ENCODE results near the gene AFAP1L2. TPM values are rescaled to one million over a fixed set of nuclear protein-coding genes. Genes with fewer than 3 reads are reported as not detected.

AFAP1L2 gene
- polyA plus RNA-seq, 1 donor from 2014 or later, result 0.88 TPM

GRCh38 chr10:114250716-114251115 is 153.6 kb downstream of the AFAP1L2 start:
- H3K9ac ChIP-seq (ENCODE audit: low read length), result no peak overlapping the region
- no peaks in the 10 kb centered on the region for H3K9me2 ChIP-seq (ENCODE audit: insufficient read depth, low read length)
- no peak overlapping the region for H2AFZ ChIP-seq (ENCODE audit: low read depth, low read length)
- H3F3A ChIP-seq (ENCODE audit: insufficient read depth, low read length, poor library complexity, severe bottlenecking), result no peaks in the 10 kb centered on the region
- H3K36me3 ChIP-seq (ENCODE audit: insufficient read depth, low read length), result no peaks in the 10 kb centered on the region
- H3K79me2 ChIP-seq (replicated peaks; ENCODE audit: insufficient read depth, low read length), result no peaks in the 10 kb centered on the region
- TF ChIP-seq TAF1 (IDR thresholded peaks at IDR 0.05; ENCODE audit: low read depth) (no peak), RAD21 (conservative IDR thresholded peaks at IDR 0.05) (no peak), REST (IDR thresholded peaks at IDR 0.05; ENCODE audit: borderline replicate concordance) (no peak), CTCF (IDR thresholded peaks at IDR 0.05; ENCODE audit: poor library complexity, severe bottlenecking) (no peak), SMC3 (conservative IDR thresholded peaks at IDR 0.05; ENCODE audit: poor library complexity) (no peak), EP300 (conservative IDR thresholded peaks at IDR 0.05; ENCODE audit: poor library complexity, severe bottlenecking) (no peak), MXI1 (conservative IDR thresholded peaks at IDR 0.05; ENCODE audit: poor library complexity, severe bottlenecking) (no peak), POLR2AphosphoS5 (IDR thresholded peaks at IDR 0.05) (no peak), EZH2 (IDR thresholded peaks at IDR 0.05; ENCODE audit: borderline replicate concordance, insufficient read depth, low read length, poor library complexity, severe bottlenecking) (no peak)
- H3K4me2 ChIP-seq (ENCODE audit: low read length), result no peak overlapping the region
- H3K27ac ChIP-seq (ENCODE audit: low read length), result no peak overlapping the region
- no peaks in the 10 kb centered on the region for H3K9me3 ChIP-seq (ENCODE audit: low read length)
- no peak overlapping the region for H3K4me3 ChIP-seq (ENCODE audit: low read length)
- no peaks in the 10 kb centered on the region for H4K20me1 ChIP-seq (ENCODE audit: insufficient read depth)
- H3K27me3 ChIP-seq (ENCODE audit: insufficient read depth, low read depth, low read length), result no peaks in the 10 kb centered on the region

GRCh38 chr10:114250236-114250635 is 154.1 kb downstream of the AFAP1L2 start:
- no peaks in the 10 kb centered on the region for H3K79me2 ChIP-seq (replicated peaks; ENCODE audit: insufficient read depth, low read length)
- no peaks in the 10 kb centered on the region for H4K20me1 ChIP-seq (ENCODE audit: insufficient read depth)
- no peaks in the 10 kb centered on the region for H3K9me3 ChIP-seq (ENCODE audit: low read length)
- no peak overlapping the region for H3K4me2 ChIP-seq (ENCODE audit: low read length)
- no peaks in the 10 kb centered on the region for H3F3A ChIP-seq (ENCODE audit: insufficient read depth, low read length, poor library complexity, severe bottlenecking)
- no peak overlapping the region for H3K4me3 ChIP-seq (ENCODE audit: low read length)
- H3K9ac ChIP-seq (ENCODE audit: low read length), result no peak overlapping the region
- H3K9me2 ChIP-seq (ENCODE audit: insufficient read depth, low read length), result no peaks in the 10 kb centered on the region
- no peaks in the 10 kb centered on the region for H3K27me3 ChIP-seq (ENCODE audit: insufficient read depth, low read depth, low read length)
- H2AFZ ChIP-seq (ENCODE audit: low read depth, low read length), result no peak overlapping the region
- TF ChIP-seq SMC3 (conservative IDR thresholded peaks at IDR 0.05; ENCODE audit: poor library complexity) (no peak), TAF1 (IDR thresholded peaks at IDR 0.05; ENCODE audit: low read depth) (no peak), POLR2AphosphoS5 (IDR thresholded peaks at IDR 0.05) (no peak), MXI1 (conservative IDR thresholded peaks at IDR 0.05; ENCODE audit: poor library complexity, severe bottlenecking) (no peak), CTCF (IDR thresholded peaks at IDR 0.05; ENCODE audit: poor library complexity, severe bottlenecking) (no peak), EZH2 (IDR thresholded peaks at IDR 0.05; ENCODE audit: borderline replicate concordance, insufficient read depth, low read length, poor library complexity, severe bottlenecking) (no peak), REST (IDR thresholded peaks at IDR 0.05; ENCODE audit: borderline replicate concordance) (no peak), EP300 (conservative IDR thresholded peaks at IDR 0.05; ENCODE audit: poor library complexity, severe bottlenecking) (no peak), RAD21 (conservative IDR thresholded peaks at IDR 0.05) (no peak)
- no peaks in the 10 kb centered on the region for H3K36me3 ChIP-seq (ENCODE audit: insufficient read depth, low read length)
- H3K27ac ChIP-seq (ENCODE audit: low read length), result no peak overlapping the region

All from neural cell (in vitro differentiated cells).